Measurements from ENCODE around the gene BBS9. TPM values are rescaled to one million over a fixed set of nuclear protein-coding genes. Genes with fewer than 3 reads are reported as not detected.

Gene BBS9
- total and polyA plus RNA-seq, 2 donors (not counting 3 experiments of a cell fraction or from before 2014, with no cell fraction given): 5.7 to 17.4 TPM

DNA sequence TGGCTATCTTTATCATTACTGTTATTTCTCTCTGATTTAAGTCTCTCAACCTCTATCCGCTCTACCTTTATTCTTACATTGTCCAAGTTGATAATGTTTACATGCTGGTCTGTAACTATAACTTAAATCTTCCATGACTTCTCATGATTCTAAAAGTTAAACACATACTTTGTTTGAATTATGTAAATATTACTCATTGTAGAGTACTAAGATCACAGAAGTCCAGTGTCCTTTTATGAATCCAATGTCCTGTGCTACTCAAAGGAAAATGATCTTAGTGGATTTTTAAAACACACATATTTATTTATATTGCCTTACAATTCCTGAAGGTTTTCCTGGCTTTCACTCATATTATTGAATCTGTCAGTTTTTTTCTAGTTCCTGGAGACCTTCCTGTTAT lies 70.9 kb downstream of the BBS9 start:
- TF ChIP-seq CTCF (IDR thresholded peaks at IDR 0.05; ENCODE audit: extremely low read depth in 1 of 2, insufficient read depth in 1 of 2, low read depth in 1 of 2, low read length in 2 of 2) (no peak), MYC (IDR thresholded peaks at IDR 0.05; ENCODE audit: low read depth, low read length) (no peak), EZH2 (IDR thresholded peaks at IDR 0.05; ENCODE audit: borderline replicate concordance, low read depth, low read length, severe bottlenecking) (no peak), JUN (IDR thresholded peaks at IDR 0.05; ENCODE audit: borderline replicate concordance, insufficient read depth, insufficient read length, low read depth) (no peak), GATA2 (IDR thresholded peaks at IDR 0.05; ENCODE audit: insufficient read depth, insufficient read length, low read depth, low read length) (no peak), POLR2A (IDR thresholded peaks at IDR 0.05; ENCODE audit: low read depth, low read length) (no peak), FOS (IDR thresholded peaks at IDR 0.05; ENCODE audit: borderline replicate concordance, insufficient read depth, low read length) (no peak), POLR2AphosphoS5 (IDR thresholded peaks at IDR 0.05; ENCODE audit: insufficient read depth, low read depth, low read length) (no peak)
- TF ChIP-seq, protein P1, sequence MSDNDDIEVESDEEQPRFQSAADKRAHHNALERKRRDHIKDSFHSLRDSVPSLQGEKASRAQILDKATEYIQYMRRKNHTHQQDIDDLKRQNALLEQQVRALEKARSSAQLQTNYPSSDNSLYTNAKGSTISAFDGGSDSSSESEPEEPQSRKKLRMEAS (IDR thresholded peaks at IDR 0.05; ENCODE audit: insufficient read depth, insufficient read length): no peak
- Histone ChIP-seq H3K36me3 (ENCODE audit: control insufficient read depth in 2 of 2, extremely low read depth in 1 of 2, insufficient read depth in 2 of 2, low read length in 2 of 2) (no peaks in the 10 kb centered on the region), H3K4me2 (ENCODE audit: insufficient read depth, low read length) (no peak overlapping the region), H3K9me1 (replicated peaks; ENCODE audit: control insufficient read depth, extremely low read depth, insufficient read depth, low read length) (no peaks in the 10 kb centered on the region), H3K9ac (replicated peaks; ENCODE audit: extremely low read depth, insufficient read depth, low read length) (no peak overlapping the region), H3K4me1 (ENCODE audit: control insufficient read depth, extremely low read depth, insufficient read depth, low read length) (no peaks in the 10 kb centered on the region), H4K20me1 (replicated peaks; ENCODE audit: control insufficient read depth, extremely low read depth, insufficient read depth, low read length) (no peaks in the 10 kb centered on the region), H2AFZ (ENCODE audit: low read depth, low read length) (no peak overlapping the region), H3K27me3 (ENCODE audit: control insufficient read depth in 2 of 2, insufficient read depth in 2 of 2, low read length in 2 of 2) (no peaks in the 10 kb centered on the region), H3K9me3 (replicated peaks; ENCODE audit: control insufficient read depth, insufficient read depth, low read length) (no peaks in the 10 kb centered on the region), H3K27ac (ENCODE audit: insufficient read depth, low read depth, low read length) (no peak overlapping the region), H3K4me3 (replicated peaks in 1 of 3; ENCODE audit: insufficient read depth in 1 of 3, low read depth in 1 of 3, low read length in 3 of 3) (no peak overlapping the region), H3K79me2 (ENCODE audit: control insufficient read depth, insufficient read depth, low read length) (no peaks in the 10 kb centered on the region)
- no peak for FAIRE-seq
- ChIA-PET POLR2A (no interaction called here), CTCF (no interaction called here)
- no TSS peak for BruUV-seq (replicated peaks)
- no peak for DNase-seq (ENCODE audit: low read depth, low spot score)
- dilution Hi-C loops (cut with MboI; ENCODE audit: extremely low pct_ligation_motif_present, low sequenced_read_pairs): no loop called here
- intact Hi-C loops (cut with micrococcal nuclease): no loop called here

Data from endothelial cell of umbilical vein (primary cell).